GM18498 (cell line): ENCODE data around the gene GAB2.

Experiments
- ATAC-seq: cut with Tn5 transposase; IDR thresholded peaks from one replicate; pipeline ENCODE4 v1.9.1; 2021; ENCODE audit warnings: mild to moderate bottlenecking, moderate library complexity; ENCODE audit not compliant: unreplicated experiment

Gene GAB2

DNA sequence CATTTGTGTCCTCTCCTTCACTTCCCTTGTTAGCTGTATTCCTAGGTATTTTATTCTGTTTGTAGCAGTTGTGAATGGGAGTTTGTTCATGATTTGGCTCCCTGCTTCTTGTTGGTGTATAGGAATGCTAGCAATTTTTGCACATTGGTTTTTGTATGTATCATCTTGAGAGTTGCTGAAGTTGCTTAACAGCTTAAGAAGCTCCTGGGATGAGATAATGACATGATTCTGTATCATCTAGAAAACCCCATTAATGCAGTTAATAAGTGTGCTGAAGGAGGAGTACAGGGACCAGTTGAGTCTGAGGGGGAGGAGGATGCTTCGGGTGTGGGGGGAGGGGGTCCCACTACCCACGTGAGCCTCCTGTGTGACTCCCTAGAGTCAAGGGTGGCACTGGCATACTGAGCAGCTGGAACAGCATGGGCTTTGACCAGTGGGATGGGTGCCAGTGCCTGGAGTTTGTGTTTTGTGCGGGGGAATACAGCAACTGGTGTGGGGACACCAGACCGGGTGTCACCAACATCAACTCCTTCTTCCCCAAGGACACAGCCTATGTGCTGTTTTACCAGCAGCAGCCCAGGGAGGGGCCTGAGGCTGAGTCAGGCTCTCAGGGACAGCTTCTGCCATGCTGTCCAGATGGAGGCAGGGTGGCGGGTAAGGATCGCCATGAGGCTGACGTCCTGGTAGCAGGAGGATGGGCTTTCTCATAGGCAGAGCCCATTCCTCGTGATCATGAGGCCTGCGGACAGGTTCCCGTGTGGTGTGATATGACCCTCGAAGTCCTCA is 204.8 kb downstream of the GAB2 start:
- no peak for ATAC-seq

DNA sequence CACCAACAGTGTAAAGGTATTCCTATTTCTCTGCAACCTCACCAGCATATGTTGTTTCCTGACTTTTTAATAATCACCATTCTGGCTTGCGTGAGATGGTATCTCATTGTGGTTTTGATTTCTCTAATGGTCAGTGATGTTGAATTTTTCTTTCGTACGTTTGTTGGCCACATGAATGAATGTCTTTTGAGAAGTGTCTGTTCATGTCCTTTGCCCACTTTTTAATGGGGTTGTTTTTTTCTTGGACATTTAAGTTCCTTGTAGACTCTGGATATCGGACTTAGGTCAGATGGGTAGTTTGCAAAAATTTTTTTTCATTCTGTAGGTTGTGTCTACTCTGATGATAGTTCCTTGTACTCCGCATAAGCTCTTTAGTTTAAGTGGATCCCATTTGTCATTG is 206.1 kb downstream of the GAB2 start:
- no peak for ATAC-seq

DNA sequence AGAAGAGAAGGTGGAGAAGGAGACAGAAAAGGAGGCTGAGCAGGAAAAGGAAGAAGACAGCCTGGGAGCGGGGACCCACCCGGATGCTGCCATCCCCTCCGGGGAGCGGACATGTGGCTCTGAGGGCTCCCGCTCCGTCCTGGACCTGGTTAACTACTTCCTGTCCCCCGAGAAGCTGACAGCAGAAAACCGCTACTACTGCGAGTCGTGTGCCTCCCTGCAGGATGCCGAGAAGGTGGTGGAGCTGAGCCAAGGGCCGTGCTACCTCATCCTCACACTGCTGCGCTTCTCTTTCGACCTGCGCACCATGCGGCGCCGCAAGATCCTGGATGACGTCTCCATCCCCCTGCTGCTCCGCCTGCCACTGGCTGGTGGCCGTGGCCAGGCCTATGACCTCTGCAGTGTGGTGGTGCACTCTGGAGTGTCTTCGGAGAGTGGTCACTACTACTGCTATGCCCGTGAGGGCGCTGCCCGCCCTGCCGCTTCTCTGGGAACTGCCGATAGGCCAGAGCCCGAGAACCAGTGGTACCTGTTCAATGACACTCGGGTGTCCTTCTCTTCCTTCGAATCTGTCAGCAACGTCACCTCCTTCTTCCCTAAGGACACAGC is 207.5 kb downstream of the GAB2 start:
- ATAC-seq: no peak

DNA sequence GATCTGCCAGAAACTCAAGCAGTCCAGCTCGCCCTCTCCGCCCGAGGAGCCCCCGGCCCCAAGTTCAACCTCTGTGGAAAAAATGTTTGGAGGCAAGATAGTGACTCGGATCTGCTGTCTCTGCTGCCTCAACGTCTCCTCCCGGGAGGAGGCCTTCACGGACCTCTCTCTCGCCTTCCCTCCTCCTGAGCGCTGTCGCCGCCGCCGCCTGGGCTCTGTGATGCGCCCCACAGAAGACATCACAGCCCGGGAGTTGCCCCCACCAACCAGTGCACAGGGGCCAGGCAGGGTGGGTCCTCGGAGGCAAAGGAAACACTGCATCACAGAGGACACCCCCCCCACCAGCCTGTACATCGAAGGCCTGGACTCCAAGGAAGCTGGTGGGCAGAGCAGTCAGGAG is 208.1 kb downstream of the GAB2 start:
- ATAC-seq: no peak

DNA sequence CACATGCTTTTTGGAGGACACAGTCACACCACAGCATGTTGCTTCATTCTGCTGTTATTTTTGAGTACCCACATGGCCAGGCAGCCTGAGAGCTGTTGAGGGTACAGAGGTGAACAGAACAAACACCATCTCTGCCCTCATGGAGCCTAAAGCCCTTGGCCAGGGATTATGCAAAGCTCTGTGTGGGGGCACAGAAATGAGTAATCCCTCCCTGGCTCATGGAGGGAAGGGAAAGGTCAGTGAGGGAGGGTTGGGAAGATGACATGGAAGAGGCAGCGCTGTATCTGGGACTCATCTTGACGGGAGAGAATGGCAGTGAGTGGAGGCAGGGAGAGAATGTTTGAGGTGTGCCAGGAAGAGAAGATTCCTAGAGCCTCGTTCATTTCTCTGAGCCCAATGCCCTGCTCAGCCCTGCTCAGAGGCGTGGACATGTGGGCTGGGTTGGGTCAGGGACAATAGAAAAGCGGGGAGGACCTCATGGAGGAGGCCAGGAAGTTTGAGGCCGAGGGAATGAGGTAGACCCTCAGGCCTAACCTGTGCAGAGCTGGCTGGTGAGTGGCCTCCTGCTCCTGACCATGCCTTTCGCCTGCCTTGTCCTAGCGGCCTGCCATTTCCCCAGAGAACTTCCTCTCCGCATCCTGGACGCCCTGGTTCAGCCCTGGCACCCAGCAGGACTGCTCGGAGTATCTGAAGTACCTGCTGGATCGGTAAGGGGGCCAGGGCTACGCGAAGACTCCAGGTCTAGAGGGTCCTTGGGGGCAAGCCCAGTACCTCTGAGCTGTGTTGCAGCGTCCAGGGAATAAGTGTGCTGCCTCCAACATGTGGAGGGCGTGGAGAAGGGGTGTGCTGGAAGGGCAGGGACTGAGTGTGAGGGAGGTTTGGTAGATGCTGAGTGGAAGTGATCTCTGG is 209.1 kb downstream of the GAB2 start:
- no peak for ATAC-seq

DNA sequence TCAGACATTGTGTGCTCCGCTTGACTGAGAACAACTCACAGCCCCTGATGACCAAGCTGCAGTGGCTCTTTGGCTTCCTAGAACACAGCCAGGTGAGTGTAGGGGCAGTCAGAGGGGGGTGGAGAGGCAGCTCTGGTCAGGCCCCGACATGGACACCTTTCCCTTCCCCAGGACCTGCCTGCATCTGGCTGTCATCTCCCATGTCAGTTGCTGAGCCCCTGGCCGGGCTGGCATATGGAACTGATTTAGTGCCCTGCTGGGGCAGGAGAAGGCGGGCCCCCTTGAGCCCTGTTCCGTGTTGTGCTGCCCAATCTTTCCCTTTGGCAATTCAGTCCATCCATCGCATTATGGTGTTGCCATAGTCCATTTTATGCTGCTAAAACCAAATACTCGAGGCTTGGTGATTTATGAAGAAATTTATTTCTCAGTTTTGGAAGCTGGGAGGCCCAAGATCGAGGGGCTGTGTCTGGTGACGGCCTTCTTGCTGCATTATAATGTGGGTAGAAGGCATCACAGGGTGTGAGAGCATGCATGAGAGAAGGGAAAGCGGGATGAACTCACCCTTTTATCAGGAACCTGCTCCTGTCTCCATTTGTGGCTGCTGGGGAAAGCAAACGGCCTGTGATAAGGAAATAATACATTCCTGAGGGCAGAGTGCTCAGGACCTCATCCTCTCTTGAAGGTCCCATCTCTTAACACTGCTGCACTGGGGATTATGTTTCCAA is 209.9 kb downstream of the GAB2 start:
- no peak for ATAC-seq

DNA sequence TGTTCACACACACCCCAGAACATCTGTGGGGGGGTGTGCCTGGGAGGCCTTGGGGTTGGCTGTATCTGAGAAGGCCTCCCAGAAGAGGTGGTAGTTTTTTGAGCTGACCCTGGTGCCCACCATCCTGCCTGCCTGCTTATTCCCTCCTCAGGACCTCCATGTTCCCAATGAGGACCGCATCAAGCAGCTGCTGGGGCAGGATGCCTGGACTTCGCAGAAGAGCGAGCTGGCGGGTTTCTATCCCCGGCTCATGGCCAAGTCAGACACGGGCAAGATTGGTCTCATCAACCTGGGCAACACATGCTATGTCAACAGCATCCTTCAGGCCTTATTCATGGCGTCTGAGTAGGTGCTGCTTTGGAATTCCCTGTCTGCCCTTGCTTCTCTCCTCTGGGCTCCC is 211.9 kb downstream of the GAB2 start:
- ATAC-seq: no peak

DNA sequence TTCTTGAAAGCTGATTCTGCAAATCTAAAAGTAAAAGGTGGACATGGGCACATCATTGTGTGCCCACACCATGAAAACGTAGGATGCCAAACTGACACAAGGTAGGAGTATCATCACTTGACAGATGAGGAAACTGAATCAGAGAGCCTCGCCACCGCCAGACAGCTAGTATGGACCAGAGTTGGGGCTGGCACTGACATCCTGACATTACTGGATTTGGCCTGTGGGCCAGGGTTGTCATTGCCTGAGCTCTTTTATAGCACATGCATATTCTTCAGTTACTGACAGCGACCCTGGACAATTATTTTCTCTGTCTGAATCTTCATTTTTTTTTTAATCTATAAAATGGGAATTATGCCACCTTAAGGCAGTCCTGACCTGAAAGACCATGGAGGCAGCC is 212.4 kb downstream of the GAB2 start:
- no peak for ATAC-seq

DNA sequence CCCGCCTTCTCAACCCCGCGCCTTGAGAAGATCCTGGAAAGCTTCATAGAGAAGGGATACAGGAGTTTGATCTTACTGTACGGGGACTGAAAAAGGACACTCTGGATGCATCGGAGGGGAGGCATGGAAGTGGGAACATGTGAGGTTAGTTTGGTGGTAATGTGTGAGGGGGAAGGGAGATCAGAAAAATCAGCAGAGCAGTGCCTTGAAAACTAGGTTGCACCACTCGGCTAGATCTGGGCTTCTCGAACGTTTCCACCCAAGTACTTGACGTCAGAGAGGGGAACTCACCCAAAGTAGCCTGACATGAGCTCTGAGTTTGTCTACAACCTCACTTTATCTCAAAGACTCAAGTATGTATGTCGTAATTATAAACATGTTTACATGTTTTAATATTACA is 214.4 kb downstream of the GAB2 start:
- no peak for ATAC-seq

DNA sequence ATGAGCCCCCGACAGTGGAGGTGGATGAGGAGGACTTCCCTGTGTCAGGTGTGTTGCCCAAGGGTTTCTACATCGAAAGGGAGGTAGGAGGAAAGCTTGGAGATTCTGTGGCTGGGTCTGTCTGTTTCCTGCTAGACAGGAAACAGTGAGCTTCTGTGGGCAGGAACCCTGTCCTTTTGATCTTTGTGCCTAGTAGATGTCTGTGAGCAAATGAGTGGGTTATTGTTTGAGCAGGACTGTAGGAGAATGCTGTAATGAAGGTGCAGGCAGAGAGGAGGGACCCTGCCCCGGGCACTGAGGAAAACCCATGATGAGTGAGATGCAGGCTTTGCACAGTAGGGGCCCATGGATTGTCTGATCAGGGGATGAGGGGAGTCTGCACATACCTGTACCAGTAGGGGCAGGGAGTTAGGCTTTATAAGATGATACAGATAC is 214.9 kb downstream of the GAB2 start:
- ATAC-seq: no peak

DNA sequence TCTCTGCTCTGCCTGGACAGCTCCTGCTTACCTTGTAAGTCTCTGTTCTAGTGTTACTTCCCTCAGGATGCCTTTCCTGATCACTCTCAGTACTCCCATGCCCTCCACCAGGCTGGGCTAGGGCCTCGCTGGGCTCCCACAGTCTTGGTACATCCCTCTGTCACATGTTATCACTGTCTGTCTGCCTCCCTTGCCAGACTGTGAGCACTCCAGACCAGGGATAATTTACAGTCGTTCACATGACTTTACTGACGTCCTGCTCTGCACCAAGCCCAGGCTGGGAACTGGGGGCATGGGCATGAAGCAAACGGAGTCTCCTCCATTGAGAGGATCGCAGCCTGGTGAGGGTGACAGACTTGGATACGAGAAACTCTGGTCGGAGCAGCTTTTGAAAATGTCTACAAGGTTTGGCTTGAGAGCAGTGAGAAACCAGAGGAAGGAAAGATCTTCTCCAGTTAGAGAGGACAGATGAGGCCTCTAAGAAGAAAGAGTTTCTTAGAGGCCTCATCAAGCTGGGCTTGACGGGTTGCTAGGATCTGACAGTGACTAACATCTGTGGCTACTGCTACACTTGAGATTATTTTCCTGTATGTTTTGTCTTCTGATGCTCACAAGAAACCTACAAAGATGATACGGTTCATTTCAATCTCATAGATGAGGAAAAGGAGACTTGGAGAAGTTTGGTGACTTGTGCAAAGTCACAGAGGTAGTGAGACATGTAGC is 216.4 kb downstream of the GAB2 start:
- ATAC-seq: no peak

DNA sequence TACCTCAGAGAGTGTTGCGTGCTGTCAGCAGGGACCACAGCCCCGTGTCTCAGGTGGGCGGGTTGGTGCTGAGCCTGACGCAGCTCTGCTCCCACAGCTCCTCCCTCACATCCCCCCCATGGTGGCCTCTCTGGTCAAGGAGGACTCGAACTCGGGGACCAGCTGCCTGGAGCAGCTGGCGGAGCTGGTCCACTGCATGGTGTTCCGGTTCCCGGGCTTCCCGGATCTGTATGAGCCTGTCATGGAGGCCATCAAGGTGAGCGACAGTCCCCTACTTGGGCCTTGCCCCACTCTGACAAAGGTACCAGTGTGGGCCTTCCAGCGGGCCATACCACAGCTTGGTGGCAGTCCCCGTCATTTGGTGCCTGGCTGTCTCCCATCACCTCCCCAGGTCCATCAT is 217.1 kb downstream of the GAB2 start:
- ATAC-seq: no peak

DNA sequence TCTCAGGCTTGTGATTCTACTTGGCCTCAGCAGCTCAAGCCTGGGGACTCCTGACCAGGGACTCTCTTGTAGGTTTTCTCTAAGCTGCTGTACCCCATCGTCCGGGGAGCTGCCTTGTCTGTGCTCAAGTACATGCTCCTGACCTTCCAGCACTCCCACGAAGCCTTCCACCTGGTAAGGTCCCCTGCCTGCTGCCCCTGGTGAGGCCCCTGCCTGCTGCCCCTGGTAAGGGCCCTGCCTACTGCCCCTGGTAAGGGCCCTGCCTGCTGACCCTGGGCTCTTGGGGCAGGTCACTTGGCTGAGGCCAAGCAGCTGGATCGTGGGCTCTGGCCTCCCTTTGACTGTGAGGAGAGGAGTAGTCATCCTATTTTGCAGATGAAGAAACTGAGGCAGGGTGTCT is 217.6 kb downstream of the GAB2 start:
- ATAC-seq: no peak

DNA sequence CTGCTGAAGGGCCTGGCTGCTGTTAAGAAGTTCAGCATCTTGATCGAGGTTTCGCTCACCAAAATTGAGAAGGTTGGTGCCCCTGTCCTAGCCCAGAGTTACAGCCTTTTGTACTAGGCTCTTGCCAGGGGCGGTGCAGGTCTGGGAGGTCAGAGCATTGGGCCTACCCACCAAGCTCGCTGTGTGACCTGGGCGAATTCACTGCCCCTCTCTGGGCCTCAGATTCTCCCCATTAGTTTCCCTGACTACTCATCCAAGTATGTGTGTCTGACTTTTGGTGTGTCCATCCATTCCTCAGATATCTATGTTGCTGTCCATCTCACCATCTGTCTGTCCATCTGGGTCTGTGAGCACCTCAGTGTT is 218.0 kb downstream of the GAB2 start:
- no peak for ATAC-seq

DNA sequence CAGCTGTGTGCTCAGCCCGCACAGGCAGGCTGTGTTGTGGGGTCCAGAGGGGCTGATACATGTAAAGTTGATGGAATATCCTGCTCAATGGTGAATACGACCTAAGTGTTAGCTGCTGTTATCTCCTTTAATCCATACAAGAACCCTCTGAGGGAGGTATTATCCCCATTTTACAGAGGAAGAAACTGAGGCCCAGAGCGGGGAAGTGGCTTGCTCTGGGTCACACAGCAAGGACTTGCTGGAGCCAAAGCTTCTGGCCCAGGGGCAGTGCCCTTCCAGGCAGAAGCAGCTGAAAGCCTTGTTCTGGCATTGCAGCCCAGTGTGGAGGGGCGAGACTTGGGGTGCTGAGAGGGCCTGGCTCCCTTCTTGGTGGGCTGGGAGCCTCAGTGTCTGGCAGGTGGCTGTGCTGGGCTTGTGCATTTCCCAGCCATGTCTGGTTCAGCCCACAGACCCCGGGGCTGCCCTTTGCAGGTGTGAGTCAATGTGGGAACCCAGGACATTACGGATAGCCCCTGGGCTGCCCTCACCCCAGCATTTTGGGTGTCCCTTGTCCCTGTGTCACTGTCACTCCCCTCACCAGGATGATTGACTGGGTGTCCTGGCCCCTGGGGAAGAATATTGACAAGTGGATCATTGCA is 218.5 kb downstream of the GAB2 start:
- no peak for ATAC-seq

DNA sequence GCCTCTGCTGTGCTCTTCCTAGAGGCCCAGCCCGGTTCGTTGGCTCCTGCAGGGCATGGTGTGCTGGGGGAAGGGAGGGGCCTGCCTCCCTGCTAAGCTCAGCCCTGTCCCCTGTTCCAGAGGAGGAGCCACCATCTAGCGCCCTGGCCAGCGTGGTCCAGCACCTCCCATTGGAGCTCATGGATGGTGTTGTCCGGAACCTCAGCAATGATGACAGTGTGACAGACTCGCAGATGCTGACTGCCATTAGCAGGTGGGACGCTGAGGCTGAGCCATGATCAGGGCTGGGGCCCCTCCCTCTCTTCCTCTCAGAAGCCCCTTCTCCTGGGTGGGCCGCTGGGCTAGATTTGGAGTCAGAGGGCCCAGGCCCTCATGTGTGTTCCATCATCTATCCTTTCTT is 219.8 kb downstream of the GAB2 start:
- no peak for ATAC-seq

DNA sequence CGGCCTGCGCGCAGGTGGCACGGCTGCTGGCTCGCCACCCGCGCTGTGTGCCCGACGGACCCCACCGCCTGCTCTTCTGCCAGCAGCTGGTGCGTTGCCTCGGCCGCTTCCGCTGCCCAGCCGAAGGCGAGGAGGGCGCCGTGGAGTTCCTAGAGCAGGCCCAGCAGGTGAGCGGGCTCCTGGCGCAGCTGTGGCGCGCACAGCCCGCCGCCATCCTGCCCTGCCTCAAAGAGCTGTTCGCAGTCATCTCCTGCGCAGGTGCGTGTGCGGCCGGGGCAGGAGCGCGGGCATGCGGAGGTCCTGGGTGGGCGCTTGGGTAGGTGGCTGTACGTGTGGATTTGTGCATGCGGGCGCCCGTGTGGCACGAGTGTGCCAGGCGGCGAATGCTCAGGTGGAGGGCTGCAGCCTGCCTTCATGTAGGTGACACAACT is 220.9 kb downstream of the GAB2 start:
- no peak for ATAC-seq

DNA sequence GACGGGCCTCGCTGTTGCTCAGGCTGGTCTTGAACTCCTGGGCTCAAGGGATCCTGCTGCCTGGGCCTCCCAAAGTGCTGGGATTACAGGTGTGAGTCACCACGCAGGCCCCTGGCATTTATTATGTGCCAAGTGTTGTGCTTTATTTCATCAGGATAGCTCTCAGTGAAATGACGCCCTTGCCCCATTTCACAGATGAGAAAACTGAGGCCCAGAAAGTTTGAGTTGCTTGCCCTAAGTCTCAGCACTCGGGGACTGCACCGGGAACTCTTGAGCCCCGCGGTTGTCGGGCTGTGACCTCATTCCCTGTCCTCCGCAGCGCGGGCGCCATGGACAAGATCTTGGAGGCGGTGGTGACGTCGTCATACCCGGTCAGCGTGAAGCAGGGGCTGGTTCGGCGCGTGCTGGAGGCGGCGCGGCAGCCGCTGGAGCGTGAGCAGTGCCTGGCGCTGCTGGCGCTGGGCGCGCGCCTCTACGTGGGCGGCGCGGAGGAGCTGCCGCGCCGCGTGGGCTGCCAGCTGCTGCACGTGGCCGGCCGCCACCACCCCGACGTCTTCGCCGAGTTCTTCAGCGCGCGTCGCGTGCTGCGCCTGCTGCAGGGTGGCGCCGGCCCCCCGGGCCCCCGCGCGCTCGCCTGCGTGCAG is 221.6 kb downstream of the GAB2 start:
- ATAC-seq: no peak

DNA sequence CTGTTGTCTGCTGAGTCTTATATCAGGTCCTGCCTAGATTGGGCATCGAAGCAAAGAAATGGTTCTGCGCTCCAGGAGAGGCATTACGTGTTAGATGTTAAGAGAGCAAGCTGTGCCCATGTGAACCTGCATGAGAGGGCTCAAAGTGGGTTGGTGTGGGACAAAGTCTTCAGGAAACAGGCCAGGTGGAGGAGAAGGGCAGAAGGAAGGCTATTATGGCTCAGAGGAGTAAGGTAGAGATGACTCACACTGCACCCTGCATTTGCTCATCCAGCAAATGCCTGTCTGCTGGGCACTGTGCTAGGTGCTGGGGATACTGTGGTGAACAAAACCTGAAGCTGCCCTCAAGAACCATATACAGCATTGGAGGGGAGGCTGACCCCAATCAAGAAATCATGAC is 223.1 kb downstream of the GAB2 start:
- no peak for ATAC-seq

DNA sequence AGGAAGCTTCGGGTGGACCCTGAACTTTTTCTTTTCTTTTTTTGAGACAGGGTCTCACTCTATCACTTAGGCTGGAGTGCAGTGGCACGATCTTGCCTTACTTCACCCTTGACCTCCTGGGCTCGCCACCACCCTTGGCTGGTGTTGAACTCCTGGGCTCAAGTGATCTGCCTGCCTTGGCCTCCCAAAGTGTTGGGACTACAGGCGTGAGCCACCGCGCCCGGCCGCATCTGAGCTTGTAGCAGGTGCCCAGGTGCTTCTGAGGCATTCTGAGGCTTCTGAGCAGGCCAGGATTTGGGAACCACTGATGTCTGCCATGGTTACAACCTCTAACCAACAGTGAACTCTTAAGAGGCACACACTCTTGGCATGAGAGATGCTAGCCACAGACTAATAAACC is 223.8 kb downstream of the GAB2 start:
- ATAC-seq: no peak
